Mammary epithelial cell (primary cell): ENCODE results near the gene ZMYND12.

Experiments
- CTCF ChIP-seq, 2 donors: IDR thresholded peaks in 1 of 2; conservative IDR thresholded peaks in 1 of 2; 2 replicates each; pipeline ENCODE4 v1.5.1; 2011 to 2012; ENCODE audit warnings: inconsistent platforms in 2 of 2, low read length in 2 of 2, mild to moderate bottlenecking in 2 of 2, control low read depth in 1 of 2, low read depth in 1 of 2; ENCODE audit not compliant: insufficient read depth in 1 of 2; ENCODE audit errors: extremely low read depth in 1 of 2
- EZH2 ChIP-seq: IDR thresholded peaks from 2 replicates; pipeline ENCODE4 v1.6.1; 2012; ENCODE audit warnings: low read length, inconsistent platforms, borderline replicate concordance

- no peak for TF ChIP-seq EZH2
- no peak for TF ChIP-seq CTCF (conservative IDR thresholded peaks at IDR 0.05 in 1 of 2, IDR thresholded peaks at IDR 0.05 in 1 of 2; ENCODE audit: extremely low read depth in 1 of 2, insufficient read depth in 1 of 2, low read depth in 1 of 2, low read length in 2 of 2)
These were observed 70.5 kb downstream of the ZMYND12 start for GRCh38 chr1:42385283-42385682.
